ENCODE data around the gene KLRF1.

DNA sequence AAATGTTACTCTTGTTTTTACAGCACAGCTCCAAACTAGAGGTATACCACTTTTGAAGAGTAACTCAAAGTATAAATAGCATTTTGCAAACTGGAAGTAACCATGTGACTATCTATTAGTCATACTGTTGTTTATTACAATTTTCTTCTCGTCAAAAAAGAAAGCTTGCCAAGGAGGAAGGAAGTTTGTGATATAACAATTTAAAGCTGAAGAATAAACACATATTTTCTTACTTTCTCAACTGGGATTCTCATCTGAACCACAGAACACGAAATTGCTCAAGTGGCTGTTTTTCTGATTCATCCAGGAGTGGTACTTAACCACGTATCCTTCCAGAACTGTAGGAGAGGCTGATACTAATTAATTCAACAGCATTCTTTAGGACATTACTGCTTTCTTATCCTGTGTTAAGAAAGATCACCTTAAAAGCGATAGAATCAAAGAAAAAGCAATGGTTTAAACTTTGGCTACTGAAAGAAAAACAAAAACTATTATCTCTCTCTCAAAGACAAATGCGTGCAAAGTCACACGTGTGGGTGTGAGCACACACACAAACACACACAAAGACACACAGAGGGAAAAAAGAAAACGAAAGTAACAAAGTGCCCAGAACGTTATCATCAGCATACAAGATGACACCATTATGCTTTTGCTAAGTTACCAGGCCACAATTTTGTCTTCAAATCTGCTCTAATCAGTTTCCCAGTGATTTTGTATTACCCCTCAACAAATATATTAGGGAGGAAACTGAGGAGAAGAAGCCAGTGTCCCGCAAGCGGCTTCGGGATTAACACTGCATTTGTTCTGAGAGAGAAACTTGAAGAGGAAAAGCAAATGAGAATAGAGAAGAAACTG, 42.3 kb downstream of the KLRF1 start, which contains the start of gene CLEC2B:
- no peak for TF ChIP-seq POLR2AphosphoS5 (IDR thresholded peaks at IDR 0.05; ENCODE audit: low read depth, low read length)
- no peak for TF ChIP-seq POLR2A (IDR thresholded peaks at IDR 0.05; ENCODE audit: low read depth, low read length)
